GM18505 (cell line): ENCODE results near the gene MUC5AC.
"Not testable (repeated sequence)": the region's sequence is repeated elsewhere in the genome, so short reads cannot be mapped to it uniquely, and the experiment has no call there.

Experiments
- ATAC-seq: cut with Tn5 transposase; IDR thresholded peaks from one replicate; pipeline ENCODE4 v1.9.1; 2021; ENCODE audit not compliant: unreplicated experiment
- POLR2A ChIP-seq: IDR thresholded peaks from 4 replicates; pipeline ENCODE4 v1.6.1; 2011; ENCODE audit warnings: borderline replicate concordance; ENCODE audit not compliant: insufficient read depth, insufficient read length; ENCODE audit errors: extremely low read depth

The MUC5AC gene

DNA sequence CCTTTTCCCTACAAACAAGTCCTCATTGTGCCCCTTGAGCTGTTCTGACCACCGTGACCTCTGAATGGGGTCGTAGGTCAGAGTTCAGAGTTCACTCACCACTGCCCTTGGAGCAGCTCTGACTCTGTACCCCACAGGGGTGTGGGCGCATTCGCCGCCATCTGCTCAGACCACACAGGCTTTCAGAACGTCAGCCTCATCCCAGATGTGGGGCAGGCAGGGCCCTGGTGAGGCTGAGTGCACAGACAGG is 50.3 kb downstream of the MUC5AC start:
- TF ChIP-seq POLR2A = no peak

GRCh38 chr11:1208394-1209261 is 50.9 kb downstream of the MUC5AC start:
- ATAC-seq = no peak
- TF ChIP-seq POLR2A = no peak

More for the DNA sequence above, 50.3 kb downstream of the MUC5AC start:
- no peak for ATAC-seq

DNA sequence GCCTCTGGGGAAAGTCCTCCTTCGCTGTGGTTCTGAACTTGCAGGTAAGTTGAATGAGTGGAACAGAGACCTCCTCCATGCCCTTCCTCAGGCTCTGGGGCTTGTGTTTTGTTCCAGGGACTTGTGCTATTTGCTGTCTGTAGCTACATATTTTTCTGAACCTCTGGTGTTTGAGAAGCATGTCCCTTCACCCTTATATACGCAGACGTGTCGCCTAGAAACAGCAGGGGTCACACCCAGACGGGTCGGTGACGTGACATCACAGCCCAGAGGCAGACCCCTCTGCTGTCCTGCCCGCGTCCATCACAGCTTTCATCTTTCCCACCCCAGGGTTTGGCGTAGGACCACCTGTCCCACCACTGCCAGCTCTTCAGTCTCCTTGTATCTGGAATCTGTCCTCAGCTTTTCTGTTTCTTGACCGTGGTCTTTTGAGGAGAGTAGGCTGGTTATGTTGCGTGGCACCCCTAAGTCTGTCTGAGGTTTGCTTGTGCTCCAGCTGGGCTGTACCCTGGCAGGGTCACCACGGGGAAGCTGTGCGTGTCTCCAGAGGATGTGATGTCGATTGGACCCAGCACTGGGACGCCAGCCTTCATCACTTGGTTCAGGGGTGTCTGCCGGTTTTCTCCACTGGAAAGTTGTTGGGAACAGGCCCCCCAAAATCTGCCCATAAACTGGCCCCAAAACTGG is 51.8 kb downstream of the MUC5AC start:
- no peak for TF ChIP-seq POLR2A
- ATAC-seq = no peak

DNA sequence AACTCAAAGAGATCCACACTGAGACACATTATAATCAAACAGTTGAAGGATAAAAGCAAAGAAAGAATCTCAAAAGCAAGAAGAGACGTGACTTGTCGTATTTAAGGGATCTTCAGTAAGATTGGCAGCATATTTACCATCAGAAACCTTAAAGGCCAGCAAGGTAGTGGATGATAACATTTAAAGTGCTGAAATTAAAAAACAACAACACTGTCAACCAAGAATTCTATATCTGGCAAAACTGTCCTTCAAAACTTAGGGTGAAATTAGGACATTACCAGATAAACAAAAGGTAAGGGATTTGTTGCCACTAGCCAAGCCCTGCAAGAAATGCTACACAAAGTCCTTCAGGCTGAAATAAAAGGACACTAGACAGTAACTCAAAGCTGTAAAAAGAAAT is 54.1 kb downstream of the MUC5AC start:
- no peak for ATAC-seq
- no peak for TF ChIP-seq POLR2A

GRCh38 chr11:1215826-1216225 is 58.1 kb downstream of the MUC5AC start:
- not testable (repeated sequence) for ATAC-seq

- ATAC-seq = no peak
- TF ChIP-seq POLR2A = no peak
Observed at GRCh38 chr11:1217151-1217550, 59.4 kb downstream of the MUC5AC start.

DNA sequence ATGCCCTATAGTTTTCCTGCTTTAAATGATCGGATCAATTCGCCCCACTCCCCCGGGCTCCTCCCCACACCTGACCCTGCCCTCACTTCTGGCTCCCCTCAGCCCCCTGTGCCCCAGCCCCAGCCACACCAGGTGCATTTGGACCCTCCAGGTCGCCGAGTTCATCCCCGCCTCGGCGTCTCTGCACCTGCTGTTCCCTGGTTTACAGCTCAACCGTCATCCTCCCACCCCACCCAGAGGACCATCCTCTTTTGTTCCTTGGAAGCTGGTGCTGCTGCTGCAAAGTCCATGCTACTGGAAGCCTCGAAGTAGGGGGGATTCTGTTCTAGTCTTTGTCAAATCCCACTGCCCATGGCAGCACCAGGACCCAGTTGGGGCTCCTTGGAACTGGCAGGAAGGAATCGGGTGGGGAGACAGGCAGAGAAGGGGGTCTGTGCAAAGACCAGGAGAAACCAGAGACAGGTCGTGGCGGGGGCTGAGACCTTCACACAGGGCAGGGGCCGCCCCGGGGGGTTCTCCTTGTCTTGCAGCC is 60.6 kb downstream of the MUC5AC start:
- TF ChIP-seq POLR2A = no peak
- no peak for ATAC-seq

- no peak for ATAC-seq
- TF ChIP-seq POLR2A = no peak
Observed at GRCh38 chr11:1218788-1219445, 61.2 kb downstream of the MUC5AC start.

DNA sequence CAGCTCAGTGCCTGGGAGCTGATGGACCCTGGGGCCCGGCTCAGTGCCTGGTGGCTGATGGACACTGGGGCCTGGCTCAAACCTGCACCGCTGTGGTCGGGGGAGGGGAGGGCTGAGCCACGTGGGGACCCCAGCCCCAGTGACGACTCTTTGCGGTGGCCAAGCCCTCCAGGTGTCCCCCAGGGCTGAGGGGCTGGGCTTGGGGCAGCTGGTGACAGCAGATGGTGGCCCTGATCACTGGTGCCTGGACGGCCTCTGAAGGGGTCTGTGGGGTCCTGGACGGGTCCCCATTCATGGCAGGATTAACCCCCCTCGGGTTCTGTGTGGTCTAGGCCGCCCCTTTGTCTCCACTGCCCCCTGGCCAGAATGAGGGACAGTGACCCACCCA is 61.7 kb downstream of the MUC5AC start:
- TF ChIP-seq POLR2A = no peak
- no peak for ATAC-seq

DNA sequence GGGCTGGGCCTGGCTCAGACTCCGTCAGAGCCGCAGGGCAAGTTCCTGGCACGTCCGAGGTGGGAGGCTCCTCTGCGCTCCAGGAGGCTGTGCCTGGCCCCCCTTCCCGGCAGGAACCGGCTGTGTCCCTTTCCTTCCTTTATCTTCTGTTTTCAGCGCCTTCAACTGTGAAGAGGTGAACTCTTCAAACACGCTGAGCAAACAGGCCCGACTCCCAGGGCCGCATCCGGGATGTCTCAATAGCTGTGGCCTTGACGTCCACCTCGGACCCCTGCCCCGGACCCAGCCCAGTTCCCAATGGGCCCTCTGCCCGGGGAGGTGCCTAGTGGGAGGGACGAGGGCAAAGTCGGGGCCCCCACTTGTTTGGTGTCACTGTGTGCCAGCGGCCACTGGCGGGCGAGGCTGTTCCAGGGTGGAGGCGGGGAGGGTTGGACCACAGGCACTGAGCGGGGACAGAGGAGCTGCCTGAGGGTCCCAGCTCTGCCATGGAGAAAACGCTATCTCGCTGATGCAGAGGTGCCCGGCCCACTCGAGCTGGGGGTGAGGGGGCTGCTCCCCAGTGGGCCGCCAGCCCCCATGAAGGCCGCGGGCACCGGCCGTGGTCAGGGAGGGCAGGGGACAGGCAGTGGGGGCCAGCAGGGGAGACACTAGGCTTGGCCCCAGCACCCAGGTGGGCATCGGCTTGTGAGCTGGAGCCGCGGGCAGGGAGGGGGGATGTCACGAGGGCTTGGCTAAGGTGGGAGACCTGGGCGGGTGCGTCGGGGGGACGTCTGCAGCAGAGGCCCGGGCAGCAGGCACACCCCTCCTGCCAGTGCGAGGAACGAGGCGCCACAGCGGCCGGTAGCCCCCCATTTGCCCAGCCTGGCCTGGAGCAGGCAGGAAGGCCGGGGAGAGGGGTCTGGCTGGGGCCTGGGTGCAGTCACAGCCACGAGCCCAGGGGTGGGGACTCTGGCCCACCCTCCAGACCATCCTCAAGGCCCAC is 62.4 kb downstream of the MUC5AC start:
- TF ChIP-seq POLR2A = no peak
- ATAC-seq = no peak

DNA sequence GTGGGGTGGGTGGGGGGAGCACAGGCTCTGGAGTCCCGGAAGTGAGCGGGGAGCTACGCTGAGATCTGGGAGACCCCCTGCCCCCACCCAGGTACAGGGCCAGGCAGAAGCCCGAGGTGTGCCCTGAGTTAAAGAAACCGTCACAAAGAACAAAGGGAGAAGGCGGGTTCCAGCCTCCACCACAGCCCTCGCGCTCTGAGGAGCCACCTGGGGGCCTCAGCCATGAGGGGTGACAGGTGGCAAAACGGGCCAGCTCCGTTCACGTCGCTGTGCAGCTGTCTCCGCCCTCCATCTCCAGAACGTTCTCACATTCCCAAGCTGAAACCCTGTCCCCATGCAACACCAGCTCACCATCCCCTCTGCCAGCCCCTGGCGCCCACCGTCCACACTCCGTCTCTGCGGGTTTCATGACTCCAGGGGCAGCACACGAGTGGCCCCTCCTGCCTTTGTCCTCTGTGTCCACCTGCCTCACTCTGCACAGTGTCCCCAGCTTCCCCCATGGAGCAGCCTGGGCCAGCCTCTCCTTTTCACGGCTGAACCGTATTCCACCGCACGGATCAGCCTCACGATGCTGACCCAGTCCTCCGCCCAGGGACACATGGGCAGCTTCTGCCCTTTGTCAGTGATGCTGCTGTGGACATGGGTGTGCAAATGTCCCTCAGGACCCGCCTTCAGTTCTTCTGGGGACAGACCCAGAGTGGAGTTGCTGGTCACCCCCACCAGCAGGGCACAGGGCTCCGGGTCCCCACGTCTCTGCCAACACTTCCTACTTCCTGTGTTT is 63.4 kb downstream of the MUC5AC start:
- TF ChIP-seq POLR2A = no peak
- ATAC-seq = no peak

DNA sequence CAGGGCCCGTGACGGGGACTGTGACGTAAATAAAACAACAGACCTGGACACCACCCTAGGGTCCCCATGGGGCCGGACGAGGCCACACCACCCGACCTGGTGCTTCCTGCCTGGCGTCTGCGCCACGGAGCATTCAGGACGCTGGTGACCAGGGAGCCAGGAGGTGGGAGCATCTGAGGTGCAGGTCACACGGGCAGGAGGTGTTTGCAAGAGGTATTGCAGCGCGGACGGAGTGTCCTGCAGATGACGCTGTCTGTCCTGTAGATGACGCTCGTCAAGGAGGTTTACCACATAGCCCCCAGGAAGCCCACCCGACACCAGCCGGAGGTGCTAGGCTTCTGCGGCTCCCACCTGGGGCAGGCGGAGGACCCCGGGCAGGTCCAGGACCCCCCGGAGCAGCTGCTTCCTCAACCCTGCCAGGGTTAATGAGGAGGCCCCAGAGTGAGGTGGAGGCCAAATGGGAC is 64.1 kb downstream of the MUC5AC start:
- TF ChIP-seq POLR2A = no peak
- ATAC-seq = no peak
